Osteocyte (in vitro differentiated cells): ENCODE data around the gene XAB2. TPM values are rescaled to one million over a fixed set of nuclear protein-coding genes. Genes with fewer than 3 reads are reported as not detected.

ENCODE experiments used
- DNase-seq: peaks from one replicate; pipeline ENCODE4 v3.0.0; 2021; ENCODE audit warnings: mixed read lengths; ENCODE audit not compliant: unreplicated experiment; ENCODE audit errors: extremely low spot score
- H3K27ac Mint-ChIP-seq: one replicate; pipeline ENCODE4 v1.8.0; 2021; ENCODE audit warnings: mild to moderate bottlenecking, mixed read lengths; ENCODE audit not compliant: unreplicated experiment
- H3K27me3 Mint-ChIP-seq: one replicate; pipeline ENCODE4 v1.8.0; 2021; ENCODE audit warnings: mixed read lengths; ENCODE audit not compliant: unreplicated experiment
- H3K36me3 Mint-ChIP-seq: one replicate; pipeline ENCODE4 v1.8.0; 2021; ENCODE audit warnings: mixed read lengths; ENCODE audit not compliant: unreplicated experiment
- H3K4me1 Mint-ChIP-seq: one replicate; pipeline ENCODE4 v1.8.0; 2021; ENCODE audit warnings: mixed read lengths; ENCODE audit not compliant: unreplicated experiment
- H3K4me3 Mint-ChIP-seq: one replicate; pipeline ENCODE4 v1.8.0; 2021; ENCODE audit warnings: mild to moderate bottlenecking, moderate library complexity, mixed read lengths; ENCODE audit not compliant: unreplicated experiment
- H3K9me3 Mint-ChIP-seq: one replicate; pipeline ENCODE4 v1.8.0; 2021; ENCODE audit warnings: mixed read lengths; ENCODE audit not compliant: unreplicated experiment
- CTCF ChIP-seq: fragments of 200-600 bp; sonication (generic); IDR thresholded peaks from 2 replicates; pipeline ENCODE4 v1.5.0; 2021; ENCODE audit warnings: antibody characterized with exemption, mild to moderate bottlenecking, moderate library complexity
- total RNA-seq: library from RNA; stranded (reverse); gene quantifications from 2 replicates; pipeline ENCODE4 v1.2.1, GENCODE V29; 2021

Gene XAB2
- total RNA-seq, 1 donor from 2014 or later, result 41.7 TPM

DNA sequence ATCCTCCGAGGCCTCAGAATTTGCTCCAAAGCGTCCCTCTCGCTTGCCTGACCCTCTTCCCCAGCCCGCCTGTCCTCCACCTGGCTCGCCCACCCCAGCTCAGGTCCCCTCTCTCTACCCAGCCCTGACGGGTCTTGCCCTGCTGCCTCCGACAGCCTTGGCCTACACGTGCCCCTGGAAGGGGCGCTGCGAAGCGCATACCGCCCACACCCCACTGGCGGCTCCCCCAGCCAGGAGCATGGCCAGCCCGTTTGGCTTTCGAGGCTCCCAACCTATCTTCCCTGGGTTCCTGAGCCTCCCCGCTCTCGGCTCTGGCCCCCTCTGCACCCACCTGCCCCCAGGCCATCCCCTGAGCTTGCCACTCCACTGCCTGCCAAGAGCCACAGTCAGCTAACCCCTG lies 4.5 kb downstream of the XAB2 start:
- Mint-ChIP-seq H3K9me3 (no peaks in the 10 kb centered on the region), H3K27ac (no peak overlapping the region), H3K4me1 (peaks cover 18% of the 10 kb centered on the region), H3K27me3 (no peaks in the 10 kb centered on the region), H3K36me3 (peaks cover 14% of the 10 kb centered on the region), H3K4me3 (no peak overlapping the region)
- no peak for DNase-seq
- no peak for TF ChIP-seq CTCF

- no peak overlapping the region for H3K27ac Mint-ChIP-seq
- no peaks in the 10 kb centered on the region for H3K27me3 Mint-ChIP-seq
- peaks cover 11% of the 10 kb centered on the region for H3K4me1 Mint-ChIP-seq
- H3K36me3 Mint-ChIP-seq, result peaks cover 15% of the 10 kb centered on the region
- H3K9me3 Mint-ChIP-seq, result no peaks in the 10 kb centered on the region
- no peak for TF ChIP-seq CTCF
- DNase-seq, result no peak
- H3K4me3 Mint-ChIP-seq, result no peak overlapping the region
Observed at GRCh38 chr19:7623725-7624603, 5.4 kb downstream of the XAB2 start.

DNA sequence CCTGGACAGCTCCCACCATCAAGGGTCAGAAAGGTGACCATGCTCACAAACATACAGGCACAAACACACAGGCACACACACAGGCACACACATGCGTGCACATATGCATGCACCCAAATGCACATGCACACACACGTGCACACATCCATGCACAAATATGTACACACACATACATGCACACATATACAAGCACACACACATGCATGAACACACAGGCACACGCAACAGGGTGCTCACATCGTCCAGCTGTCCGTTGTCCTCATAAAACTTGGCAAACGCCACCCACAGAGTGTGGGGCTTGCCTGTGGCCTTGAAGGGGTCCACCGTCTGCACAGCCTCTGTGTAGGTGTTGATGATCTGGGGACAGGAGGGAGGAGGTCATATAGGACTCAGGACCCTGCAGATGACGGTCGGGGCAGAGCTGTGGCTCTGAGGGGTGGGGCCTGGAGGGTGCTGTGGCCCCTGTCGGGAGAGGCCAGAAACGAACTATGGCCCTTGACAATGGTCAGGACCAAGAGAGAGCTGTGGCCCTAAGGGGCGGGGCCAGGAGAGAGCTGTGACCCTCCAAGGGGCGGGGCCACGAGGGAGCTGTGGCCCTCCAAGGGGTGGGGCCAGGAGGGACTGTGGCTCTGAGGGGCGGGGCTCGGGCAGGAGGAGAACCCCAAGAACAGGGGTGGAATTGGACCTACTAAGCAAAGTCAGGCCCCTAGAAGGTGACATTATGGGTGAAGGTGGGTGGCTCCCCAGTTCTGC lies 6.2 kb downstream of the XAB2 start:
- Mint-ChIP-seq H3K9me3 (no peaks in the 10 kb centered on the region), H3K36me3 (peaks cover 23% of the 10 kb centered on the region), H3K4me1 (peaks cover 4% of the 10 kb centered on the region), H3K4me3 (no peak overlapping the region), H3K27me3 (no peaks in the 10 kb centered on the region), H3K27ac (no peak overlapping the region)
- TF ChIP-seq CTCF, result no peak
- DNase-seq, result no peak

GRCh38 chr19:7620442-7621412 lies 8.6 kb downstream of the XAB2 start:
- Mint-ChIP-seq H3K36me3 (peaks cover 26% of the 10 kb centered on the region), H3K4me1 (no peaks in the 10 kb centered on the region), H3K9me3 (no peaks in the 10 kb centered on the region), H3K4me3 (no peak overlapping the region), H3K27ac (no peak overlapping the region), H3K27me3 (no peaks in the 10 kb centered on the region)
- no peak for DNase-seq
- TF ChIP-seq CTCF, result no peak
